SH-SY5Y (cell line): ENCODE results near the gene CA14.

ENCODE experiments used
- GATA2 ChIP-seq: IDR thresholded peaks from 2 replicates; pipeline ENCODE4 v1.6.1; 2011; ENCODE audit warnings: mild to moderate bottlenecking, low read depth, low read length
- GATA3 ChIP-seq: IDR thresholded peaks from 2 replicates; pipeline ENCODE4 v1.6.1; 2011; ENCODE audit warnings: low read depth, mild to moderate bottlenecking, low read length, moderate library complexity

DNA sequence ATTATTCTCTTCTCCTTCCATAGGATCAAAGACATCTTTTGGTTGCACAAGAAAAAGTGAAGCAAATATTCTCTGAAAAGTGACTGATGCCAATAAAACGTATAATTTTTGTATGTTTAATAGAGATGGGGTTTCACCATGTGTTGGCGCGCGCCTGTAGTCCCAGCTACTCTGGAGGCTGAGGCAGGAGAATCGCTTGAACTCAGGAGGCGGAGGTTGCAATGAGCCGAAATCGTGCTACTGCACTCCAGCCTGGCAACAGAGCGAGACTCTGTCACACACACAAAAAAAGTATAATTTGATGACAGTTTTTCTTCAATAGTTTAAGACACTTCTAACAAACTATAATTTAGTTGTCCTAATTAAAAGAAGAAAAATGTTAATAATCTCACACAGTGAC is 45.5 kb upstream of the CA14 start:
- TF ChIP-seq GATA3 (no peak), GATA2 (no peak)
